Putamen (tissue), 1 donor: ENCODE measurements around the gene RIMS4.

ENCODE experiments used
- DNase-seq: peaks from one replicate; pipeline ENCODE4 v3.0.0-alpha.2; 2016; ENCODE audit warnings: low spot score

The RIMS4 gene

GRCh38 chr20:44739942-44740341 is 70.4 kb downstream of the RIMS4 start:
- DNase-seq, result no peak

- DNase-seq, result peak; percentile 89
Measured at GRCh38 chr20:44738813-44739477, 71.4 kb downstream of the RIMS4 start.

GRCh38 chr20:44737116-44737515 is 73.2 kb downstream of the RIMS4 start:
- no peak for DNase-seq

- DNase-seq, result peak; percentile 93
Measured at GRCh38 chr20:44736170-44737021, 74.0 kb downstream of the RIMS4 start.

GRCh38 chr20:44735816-44736169 is 74.6 kb downstream of the RIMS4 start:
- DNase-seq, result no peak

- no peak for DNase-seq
Measured at GRCh38 chr20:44734938-44735337, 75.4 kb downstream of the RIMS4 start.

- DNase-seq, result peak; percentile 81
Measured at GRCh38 chr20:44733341-44734069, 76.8 kb downstream of the RIMS4 start.

GRCh38 chr20:44732327-44732726 is 78.0 kb downstream of the RIMS4 start:
- no peak for DNase-seq

GRCh38 chr20:44731657-44732056 is 78.7 kb downstream of the RIMS4 start:
- no peak for DNase-seq

- no peak for DNase-seq
Measured at GRCh38 chr20:44730441-44730840, 79.9 kb downstream of the RIMS4 start.

- DNase-seq, result peak; percentile 55
Measured at GRCh38 chr20:44728801-44729443, 81.4 kb downstream of the RIMS4 start.

GRCh38 chr20:44727651-44728050 is 82.7 kb downstream of the RIMS4 start:
- no peak for DNase-seq

GRCh38 chr20:44727039-44727438 is 83.3 kb downstream of the RIMS4 start:
- no peak for DNase-seq

GRCh38 chr20:44725837-44726236 is 84.5 kb downstream of the RIMS4 start:
- no peak for DNase-seq

GRCh38 chr20:44724423-44725091 is 85.8 kb downstream of the RIMS4 start:
- DNase-seq, result no peak

- DNase-seq, result no peak
Measured at GRCh38 chr20:44723798-44724362, 86.5 kb downstream of the RIMS4 start.

- DNase-seq, result no peak
Measured at GRCh38 chr20:44723391-44723790, 87.0 kb downstream of the RIMS4 start.

GRCh38 chr20:44722990-44723389 is 87.4 kb downstream of the RIMS4 start:
- no peak for DNase-seq

GRCh38 chr20:44721785-44722054 is 88.6 kb downstream of the RIMS4 start:
- no peak for DNase-seq

GRCh38 chr20:44720997-44721784 is 89.2 kb downstream of the RIMS4 start:
- DNase-seq, result peak; percentile 40

GRCh38 chr20:44720621-44720996 is 89.7 kb downstream of the RIMS4 start:
- DNase-seq, result peak; percentile 79
